ENCODE results near the gene SS18. TPM values are rescaled to one million over a fixed set of nuclear protein-coding genes. Genes with fewer than 3 reads are reported as not detected.

SS18 gene
- total RNA-seq, 1 donor from 2014 or later = 88.9 TPM

GRCh38 chr18:26088487-26088886, 1.9 kb downstream of the SS18 start:
- Mint-ChIP-seq H3K27me3 (ENCODE audit: unreplicated experiment) (peaks cover 4% of the 10 kb centered on the region), H3K36me3 (ENCODE audit: unreplicated experiment) (no peaks in the 10 kb centered on the region), H3K4me1 (ENCODE audit: low read depth, unreplicated experiment) (peaks cover 10% of the 10 kb centered on the region), H3K4me3 (ENCODE audit: unreplicated experiment) (peak overlapping the region; percentile 99), H3K27ac (ENCODE audit: unreplicated experiment) (no peak overlapping the region), H3K9me3 (ENCODE audit: unreplicated experiment) (peaks cover 4% of the 10 kb centered on the region)
- DNase-seq = no peak
- no peak for TF ChIP-seq CTCF (IDR thresholded peaks at IDR 0.05; ENCODE audit: partially characterized antibody, unreplicated experiment)

- no peak for DNase-seq
These were observed 3.5 kb downstream of the SS18 start for GRCh38 chr18:26086959-26087358.

GRCh38 chr18:26085056-26085455, 5.4 kb downstream of the SS18 start:
- no peak for TF ChIP-seq CTCF (IDR thresholded peaks at IDR 0.05; ENCODE audit: partially characterized antibody, unreplicated experiment)
- H3K36me3 Mint-ChIP-seq (ENCODE audit: unreplicated experiment) = no peaks in the 10 kb centered on the region
- no peak overlapping the region for H3K4me3 Mint-ChIP-seq (ENCODE audit: unreplicated experiment)
- no peak for DNase-seq
- H3K4me1 Mint-ChIP-seq (ENCODE audit: low read depth, unreplicated experiment) = peaks cover 10% of the 10 kb centered on the region
- no peaks in the 10 kb centered on the region for H3K27me3 Mint-ChIP-seq (ENCODE audit: unreplicated experiment)
- H3K9me3 Mint-ChIP-seq (ENCODE audit: unreplicated experiment) = peaks cover 2% of the 10 kb centered on the region
- no peak overlapping the region for H3K27ac Mint-ChIP-seq (ENCODE audit: unreplicated experiment)

More at GRCh38 chr18:26086959-26087358, 3.5 kb downstream of the SS18 start:
- no peaks in the 10 kb centered on the region for H3K36me3 Mint-ChIP-seq (ENCODE audit: unreplicated experiment)
- no peak overlapping the region for H3K27ac Mint-ChIP-seq (ENCODE audit: unreplicated experiment)
- H3K9me3 Mint-ChIP-seq (ENCODE audit: unreplicated experiment) = peaks cover 4% of the 10 kb centered on the region
- TF ChIP-seq CTCF (IDR thresholded peaks at IDR 0.05; ENCODE audit: partially characterized antibody, unreplicated experiment) = no peak
- no peak overlapping the region for H3K4me3 Mint-ChIP-seq (ENCODE audit: unreplicated experiment)
- peaks cover 10% of the 10 kb centered on the region for H3K4me1 Mint-ChIP-seq (ENCODE audit: low read depth, unreplicated experiment)
- H3K27me3 Mint-ChIP-seq (ENCODE audit: unreplicated experiment) = peaks cover 4% of the 10 kb centered on the region

- Mint-ChIP-seq H3K4me3 (ENCODE audit: unreplicated experiment) (no peak overlapping the region), H3K36me3 (ENCODE audit: unreplicated experiment) (no peaks in the 10 kb centered on the region), H3K27ac (ENCODE audit: unreplicated experiment) (no peak overlapping the region), H3K4me1 (ENCODE audit: low read depth, unreplicated experiment) (peaks cover 2% of the 10 kb centered on the region), H3K9me3 (ENCODE audit: unreplicated experiment) (no peaks in the 10 kb centered on the region), H3K27me3 (ENCODE audit: unreplicated experiment) (no peaks in the 10 kb centered on the region)
- no peak for DNase-seq
- TF ChIP-seq CTCF (IDR thresholded peaks at IDR 0.05; ENCODE audit: partially characterized antibody, unreplicated experiment) = no peak
These were observed 7.3 kb downstream of the SS18 start for GRCh38 chr18:26083099-26083498.

- no peak for TF ChIP-seq CTCF (IDR thresholded peaks at IDR 0.05; ENCODE audit: partially characterized antibody, unreplicated experiment)
- Mint-ChIP-seq H3K36me3 (ENCODE audit: unreplicated experiment) (no peaks in the 10 kb centered on the region), H3K27me3 (ENCODE audit: unreplicated experiment) (no peaks in the 10 kb centered on the region), H3K4me3 (ENCODE audit: unreplicated experiment) (no peak overlapping the region), H3K4me1 (ENCODE audit: low read depth, unreplicated experiment) (peaks cover 2% of the 10 kb centered on the region), H3K27ac (ENCODE audit: unreplicated experiment) (no peak overlapping the region), H3K9me3 (ENCODE audit: unreplicated experiment) (no peaks in the 10 kb centered on the region)
- no peak for DNase-seq
These were observed 7.9 kb downstream of the SS18 start for GRCh38 chr18:26082475-26082874.
